Measurements from ENCODE around the gene SLC25A23. TPM values are rescaled to one million over a fixed set of nuclear protein-coding genes. Genes with fewer than 3 reads are reported as not detected.

SLC25A23 gene
- total and polyA plus RNA-seq, 2 donors from 2014 or later = 69.2 to 76.6 TPM

DNA sequence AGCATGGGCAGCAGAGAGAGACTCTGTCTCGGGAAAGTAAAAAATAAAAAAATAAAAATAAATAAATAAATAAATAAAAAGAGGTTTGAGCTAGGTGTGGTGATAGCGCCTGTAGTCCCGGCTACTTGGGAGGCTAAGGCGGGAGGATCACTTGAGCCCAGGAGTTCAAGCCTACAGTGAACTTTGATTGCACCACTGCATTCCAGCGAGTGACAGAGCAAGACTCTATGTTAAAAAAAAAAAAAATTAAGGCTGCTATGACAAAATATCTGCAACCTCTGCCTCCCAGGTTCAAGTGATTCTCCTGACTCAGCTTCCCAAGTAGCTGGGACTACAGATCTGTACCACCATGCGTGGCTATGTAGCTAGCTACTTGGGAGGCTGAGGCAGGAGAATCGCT lies 25.2 kb upstream of the SLC25A23 start:
- intact Hi-C loops (cut with DNase I) = no loop called here
- Histone ChIP-seq H3K4me3 (ENCODE audit: low read length in 3 of 3) (no peak overlapping the region), H3K27me3 (ENCODE audit: control insufficient read depth, insufficient read depth, low read length) (no peaks in the 10 kb centered on the region), H3K9me3 (ENCODE audit: control insufficient read depth in 2 of 3, insufficient read depth in 1 of 3, low read length in 3 of 3) (no peaks in the 10 kb centered on the region), H3K9ac (ENCODE audit: low read length in 3 of 3) (no peak overlapping the region), H3K27ac (ENCODE audit: low read depth in 2 of 2, low read length in 2 of 2) (no peak overlapping the region), H3K36me3 (ENCODE audit: control insufficient read depth in 2 of 3, insufficient read depth in 3 of 3, low read length in 3 of 3) (no peaks in the 10 kb centered on the region), H3K4me1 (ENCODE audit: control insufficient read depth in 2 of 3, insufficient read depth in 2 of 3, low read depth in 1 of 3, low read length in 3 of 3) (no peaks in the 10 kb centered on the region)
- TF ChIP-seq, protein P1, sequence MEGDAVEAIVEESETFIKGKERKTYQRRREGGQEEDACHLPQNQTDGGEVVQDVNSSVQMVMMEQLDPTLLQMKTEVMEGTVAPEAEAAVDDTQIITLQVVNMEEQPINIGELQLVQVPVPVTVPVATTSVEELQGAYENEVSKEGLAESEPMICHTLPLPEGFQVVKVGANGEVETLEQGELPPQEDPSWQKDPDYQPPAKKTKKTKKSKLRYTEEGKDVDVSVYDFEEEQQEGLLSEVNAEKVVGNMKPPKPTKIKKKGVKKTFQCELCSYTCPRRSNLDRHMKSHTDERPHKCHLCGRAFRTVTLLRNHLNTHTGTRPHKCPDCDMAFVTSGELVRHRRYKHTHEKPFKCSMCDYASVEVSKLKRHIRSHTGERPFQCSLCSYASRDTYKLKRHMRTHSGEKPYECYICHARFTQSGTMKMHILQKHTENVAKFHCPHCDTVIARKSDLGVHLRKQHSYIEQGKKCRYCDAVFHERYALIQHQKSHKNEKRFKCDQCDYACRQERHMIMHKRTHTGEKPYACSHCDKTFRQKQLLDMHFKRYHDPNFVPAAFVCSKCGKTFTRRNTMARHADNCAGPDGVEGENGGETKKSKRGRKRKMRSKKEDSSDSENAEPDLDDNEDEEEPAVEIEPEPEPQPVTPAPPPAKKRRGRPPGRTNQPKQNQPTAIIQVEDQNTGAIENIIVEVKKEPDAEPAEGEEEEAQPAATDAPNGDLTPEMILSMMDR (IDR thresholded peaks at IDR 0.05; ENCODE audit: borderline replicate concordance, extremely low read depth, insufficient read depth) = no peak
- FAIRE-seq (no peak), DNase-seq (no peak)

DNA sequence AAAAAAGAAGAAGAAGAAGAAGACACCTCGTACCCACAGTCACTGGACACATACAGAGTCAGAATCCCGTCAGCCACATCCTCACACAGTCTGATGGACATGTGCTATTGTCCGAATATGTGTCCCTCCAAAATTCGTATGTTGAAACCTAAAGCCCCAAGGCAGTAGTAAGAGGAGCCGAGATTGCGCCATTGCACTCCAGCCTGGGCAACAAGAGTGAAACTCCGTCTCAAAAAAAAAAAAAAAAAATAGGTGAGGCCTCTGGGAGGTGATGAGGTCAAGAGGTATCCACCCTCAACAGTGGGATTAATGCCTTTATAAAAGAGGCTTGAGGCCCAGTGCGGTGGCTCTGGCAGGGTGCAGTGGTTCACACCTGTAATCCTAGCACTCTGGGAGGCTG lies 24.6 kb upstream of the SLC25A23 start:
- TF ChIP-seq, protein P1 (IDR thresholded peaks at IDR 0.05; ENCODE audit: borderline replicate concordance, extremely low read depth, insufficient read depth) = no peak
- intact Hi-C loops (cut with DNase I) = no loop called here

DNA sequence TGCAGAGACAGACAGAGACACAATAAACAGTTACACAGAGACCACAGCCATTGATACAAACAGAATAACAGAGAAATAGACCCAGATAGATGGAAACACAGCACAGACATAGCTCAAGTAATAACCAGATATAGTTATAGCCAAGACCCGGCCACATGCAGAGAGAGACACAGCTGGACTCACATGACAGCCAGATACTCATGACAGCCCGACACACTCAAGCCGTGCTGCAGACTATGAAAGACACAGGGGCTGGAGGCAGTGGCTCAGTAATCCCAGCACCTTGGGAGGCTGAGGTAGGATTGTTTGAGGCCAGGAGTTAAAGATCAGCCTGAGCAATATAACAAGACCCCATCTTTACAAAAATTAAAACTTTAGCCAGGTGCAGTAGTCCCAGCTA lies 23.6 kb upstream of the SLC25A23 start:
- Histone ChIP-seq H3K9ac (ENCODE audit: low read length in 3 of 3) (no peak overlapping the region), H3K27me3 (ENCODE audit: control insufficient read depth, insufficient read depth, low read length) (no peaks in the 10 kb centered on the region), H3K27ac (ENCODE audit: low read depth in 2 of 2, low read length in 2 of 2) (no peak overlapping the region), H3K36me3 (ENCODE audit: control insufficient read depth in 2 of 3, insufficient read depth in 3 of 3, low read length in 3 of 3) (no peaks in the 10 kb centered on the region), H3K9me3 (ENCODE audit: control insufficient read depth in 2 of 3, insufficient read depth in 1 of 3, low read length in 3 of 3) (no peaks in the 10 kb centered on the region), H3K4me3 (ENCODE audit: low read length in 3 of 3) (no peak overlapping the region), H3K4me1 (ENCODE audit: control insufficient read depth in 2 of 3, insufficient read depth in 2 of 3, low read depth in 1 of 3, low read length in 3 of 3) (no peaks in the 10 kb centered on the region)
- no peak for FAIRE-seq
- no peak for DNase-seq
- intact Hi-C loops (cut with DNase I) = no loop called here
- TF ChIP-seq, protein P1 (IDR thresholded peaks at IDR 0.05; ENCODE audit: borderline replicate concordance, extremely low read depth, insufficient read depth) = no peak

More for the DNA sequence above, 24.6 kb upstream of the SLC25A23 start:
- Histone ChIP-seq H3K27me3 (ENCODE audit: control insufficient read depth, insufficient read depth, low read length) (no peaks in the 10 kb centered on the region), H3K9ac (ENCODE audit: low read length in 3 of 3) (no peak overlapping the region), H3K9me3 (ENCODE audit: control insufficient read depth in 2 of 3, insufficient read depth in 1 of 3, low read length in 3 of 3) (no peaks in the 10 kb centered on the region), H3K4me1 (ENCODE audit: control insufficient read depth in 2 of 3, insufficient read depth in 2 of 3, low read depth in 1 of 3, low read length in 3 of 3) (no peaks in the 10 kb centered on the region), H3K4me3 (ENCODE audit: low read length in 3 of 3) (no peak overlapping the region), H3K36me3 (ENCODE audit: control insufficient read depth in 2 of 3, insufficient read depth in 3 of 3, low read length in 3 of 3) (no peaks in the 10 kb centered on the region), H3K27ac (ENCODE audit: low read depth in 2 of 2, low read length in 2 of 2) (no peak overlapping the region)
- FAIRE-seq (no peak), DNase-seq (no peak)

DNA sequence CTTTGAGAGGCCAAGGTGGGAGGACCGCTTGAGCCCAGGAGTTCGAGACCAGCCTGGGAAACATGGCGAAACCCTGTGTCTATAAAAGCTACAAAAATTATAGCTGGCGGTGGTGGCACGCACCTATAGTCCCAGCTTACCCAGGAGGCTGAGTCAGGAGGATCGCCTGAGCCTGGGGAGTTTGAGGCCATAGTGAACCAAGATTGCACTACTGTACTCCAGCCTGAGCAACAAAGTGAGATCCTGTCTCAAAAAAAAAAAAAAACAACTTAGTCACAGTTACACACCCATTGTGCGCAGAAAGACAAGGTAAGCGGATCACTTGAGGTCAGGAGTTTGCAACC lies 22.7 kb upstream of the SLC25A23 start:
- H3K4me1 ChIP-seq (ENCODE audit: control insufficient read depth in 2 of 3, insufficient read depth in 2 of 3, low read depth in 1 of 3, low read length in 3 of 3) = no peaks in the 10 kb centered on the region
- FAIRE-seq (no peak), DNase-seq (no peak)
- no peak overlapping the region for H3K27ac ChIP-seq (ENCODE audit: low read depth in 2 of 2, low read length in 2 of 2)
- intact Hi-C loops (cut with DNase I) = no loop called here
- no peaks in the 10 kb centered on the region for H3K36me3 ChIP-seq (ENCODE audit: control insufficient read depth in 2 of 3, insufficient read depth in 3 of 3, low read length in 3 of 3)
- no peak overlapping the region for H3K9ac ChIP-seq (ENCODE audit: low read length in 3 of 3)
- no peaks in the 10 kb centered on the region for H3K27me3 ChIP-seq (ENCODE audit: control insufficient read depth, insufficient read depth, low read length)
- no peak overlapping the region for H3K4me3 ChIP-seq (ENCODE audit: low read length in 3 of 3)
- TF ChIP-seq, protein P1 (IDR thresholded peaks at IDR 0.05; ENCODE audit: borderline replicate concordance, extremely low read depth, insufficient read depth) = no peak
- H3K9me3 ChIP-seq (ENCODE audit: control insufficient read depth in 2 of 3, insufficient read depth in 1 of 3, low read length in 3 of 3) = no peaks in the 10 kb centered on the region
